T-helper 2 cell treated with Interferon-gamma antibody and Interleukin-4, amounts not matched to agents 5 μg/mL and 100 μg/mL, for 36 hours (primary cell): Measurements from ENCODE around the gene CCDC9.

Source experiments
- DNase-seq: peaks from one replicate; pipeline ENCODE4 v3.0.0; 2021; ENCODE audit warnings: low spot score
- H3K27ac Mint-ChIP-seq: one replicate; pipeline ENCODE4 v1.8.0; 2021; ENCODE audit warnings: mild to moderate bottlenecking, mixed read lengths
- H3K27me3 Mint-ChIP-seq: one replicate; pipeline ENCODE4 v1.8.0; 2021; ENCODE audit warnings: low read depth, mixed read lengths
- H3K36me3 Mint-ChIP-seq: one replicate; pipeline ENCODE4 v1.8.0; 2021; ENCODE audit warnings: low read depth, mixed read lengths
- H3K4me1 Mint-ChIP-seq: one replicate; pipeline ENCODE4 v1.8.0; 2021; ENCODE audit warnings: low read depth, mixed read lengths
- H3K4me3 Mint-ChIP-seq: one replicate; pipeline ENCODE4 v1.8.0; 2022; ENCODE audit warnings: mild to moderate bottlenecking, moderate library complexity, mixed read lengths
- H3K9me3 Mint-ChIP-seq: one replicate; pipeline ENCODE4 v1.8.0; 2021; ENCODE audit warnings: mixed read lengths

CCDC9 gene

GRCh38 chr19:47255879-47256692 lies at the start of gene CCDC9:
CCDC9 (plus strand) TSS chr19:47256525; CDS start chr19:47258401, 1,876 bp downstream.
- H3K4me1 Mint-ChIP-seq: peaks cover 30% of the 10 kb centered on the region
- peak; percentile 96 for DNase-seq
- no peaks in the 10 kb centered on the region for H3K9me3 Mint-ChIP-seq
- H3K27me3 Mint-ChIP-seq: no peaks in the 10 kb centered on the region
- peak within 1 kb of the TSS; percentile 90 for H3K4me3 Mint-ChIP-seq
- peak within 1 kb of the TSS; percentile 92 for H3K27ac Mint-ChIP-seq
- H3K36me3 Mint-ChIP-seq: peaks cover 31% of the 10 kb centered on the region

- Mint-ChIP-seq H3K9me3 (no peaks in the 10 kb centered on the region), H3K27ac (peak overlapping the region; percentile 15), H3K36me3 (peaks cover 48% of the 10 kb centered on the region), H3K4me1 (peaks cover 9% of the 10 kb centered on the region), H3K27me3 (no peaks in the 10 kb centered on the region), H3K4me3 (no peak overlapping the region)
- no peak for DNase-seq
These were observed 46.8 kb upstream of the CCDC9 start for GRCh38 chr19:47209319-47210179.

DNA sequence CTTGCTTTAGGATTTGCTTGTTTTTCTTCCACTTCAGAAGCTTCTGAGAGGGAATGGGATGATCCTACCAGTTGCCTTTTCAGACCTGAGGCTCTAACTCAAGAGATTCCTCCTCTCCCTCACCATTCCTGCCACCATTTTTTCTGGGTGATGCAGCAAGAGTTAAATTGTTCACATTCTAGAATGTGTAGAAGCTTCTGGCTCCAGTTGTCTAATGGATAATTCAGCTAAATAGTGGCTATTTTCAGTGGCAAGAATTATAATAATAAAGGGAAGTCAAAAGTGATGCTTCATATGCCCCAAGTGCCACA lies 46.2 kb upstream of the CCDC9 start:
- no peaks in the 10 kb centered on the region for H3K27me3 Mint-ChIP-seq
- H3K27ac Mint-ChIP-seq: no peak overlapping the region
- peaks cover 43% of the 10 kb centered on the region for H3K36me3 Mint-ChIP-seq
- peaks cover 9% of the 10 kb centered on the region for H3K4me1 Mint-ChIP-seq
- no peaks in the 10 kb centered on the region for H3K9me3 Mint-ChIP-seq
- DNase-seq: no peak
- H3K4me3 Mint-ChIP-seq: no peak overlapping the region

DNA sequence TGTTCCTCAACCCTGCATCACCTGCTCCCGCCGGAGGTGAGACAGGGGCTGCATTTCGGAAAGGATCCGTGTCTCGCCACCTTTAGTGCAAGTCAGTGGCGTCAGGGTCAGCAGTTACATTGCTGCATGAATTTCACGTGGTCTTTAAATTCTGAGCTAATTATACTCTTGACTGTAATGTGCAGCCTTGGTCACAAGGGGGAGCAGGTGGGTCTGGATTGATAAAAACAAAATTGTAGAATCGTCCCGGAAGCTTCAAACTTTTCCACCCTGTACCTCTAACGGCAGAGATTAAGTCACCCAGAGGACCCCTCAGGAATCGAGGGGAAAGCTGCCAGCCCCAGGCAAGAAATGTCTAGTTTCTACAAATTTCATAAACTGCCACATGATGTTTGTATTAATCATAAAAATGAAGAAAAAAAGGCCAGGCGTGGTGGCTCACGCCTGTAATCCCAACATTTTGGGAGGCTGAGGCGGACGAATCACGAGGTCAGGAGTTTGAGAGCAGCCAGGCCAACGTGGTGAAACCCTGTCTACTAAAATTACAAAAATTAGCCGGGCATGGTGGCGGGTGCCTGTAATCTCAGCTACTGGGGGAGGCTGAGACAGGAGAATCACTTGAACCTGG lies 45.5 kb upstream of the CCDC9 start:
- peaks cover 40% of the 10 kb centered on the region for H3K36me3 Mint-ChIP-seq
- peaks cover 9% of the 10 kb centered on the region for H3K4me1 Mint-ChIP-seq
- no peak overlapping the region for H3K4me3 Mint-ChIP-seq
- H3K27me3 Mint-ChIP-seq: no peaks in the 10 kb centered on the region
- DNase-seq: peak; percentile 64
- H3K27ac Mint-ChIP-seq: peak overlapping the region; percentile 81
- no peaks in the 10 kb centered on the region for H3K9me3 Mint-ChIP-seq

- no peak for DNase-seq
- Mint-ChIP-seq H3K4me1 (peaks cover 5% of the 10 kb centered on the region), H3K36me3 (peaks cover 6% of the 10 kb centered on the region), H3K27ac (no peak overlapping the region), H3K4me3 (no peak overlapping the region), H3K9me3 (no peaks in the 10 kb centered on the region), H3K27me3 (no peaks in the 10 kb centered on the region)
These were observed 40.7 kb upstream of the CCDC9 start for GRCh38 chr19:47215581-47215980.

DNA sequence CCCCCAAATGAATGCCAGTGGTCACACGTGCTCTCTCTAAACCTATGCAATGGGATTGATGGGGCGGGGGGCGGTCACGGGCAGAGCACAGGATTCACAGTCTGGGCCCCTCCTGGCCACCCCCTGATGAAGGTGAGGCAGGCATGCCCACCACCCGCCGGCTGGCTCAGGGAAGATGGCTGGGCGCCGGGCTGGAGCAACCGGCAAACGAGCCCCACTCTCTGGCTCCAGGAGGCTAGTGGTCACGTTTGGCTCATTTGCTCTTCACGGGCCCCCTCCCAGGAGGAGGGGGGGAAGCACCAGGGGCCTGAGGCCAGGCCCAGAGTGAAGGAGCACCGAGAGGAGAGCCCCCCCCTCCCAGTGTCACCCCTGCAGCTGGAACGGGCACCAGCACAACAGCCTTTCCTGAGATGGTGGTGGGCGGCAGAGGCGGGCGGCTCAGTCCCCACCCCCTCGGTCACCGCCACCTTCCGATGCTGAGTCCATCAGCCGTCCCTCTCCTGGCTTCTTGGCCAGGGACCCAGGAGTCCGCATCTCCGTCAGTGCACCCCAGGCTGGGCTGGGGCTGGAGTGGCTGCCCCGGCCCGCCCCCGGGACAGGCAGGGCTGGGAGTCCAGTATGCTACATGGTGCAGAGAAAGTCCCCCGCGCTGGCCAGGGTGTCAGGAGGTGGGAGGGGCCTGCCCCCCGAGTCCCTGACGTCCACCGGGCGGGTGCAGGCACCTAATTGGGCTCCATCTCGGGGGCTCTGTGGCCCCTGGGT lies 35.1 kb upstream of the CCDC9 start:
- no peaks in the 10 kb centered on the region for H3K9me3 Mint-ChIP-seq
- no peak overlapping the region for H3K4me3 Mint-ChIP-seq
- H3K4me1 Mint-ChIP-seq: peaks cover 6% of the 10 kb centered on the region
- H3K27me3 Mint-ChIP-seq: no peaks in the 10 kb centered on the region
- H3K36me3 Mint-ChIP-seq: peaks cover 18% of the 10 kb centered on the region
- no peak for DNase-seq
- no peak overlapping the region for H3K27ac Mint-ChIP-seq

DNA sequence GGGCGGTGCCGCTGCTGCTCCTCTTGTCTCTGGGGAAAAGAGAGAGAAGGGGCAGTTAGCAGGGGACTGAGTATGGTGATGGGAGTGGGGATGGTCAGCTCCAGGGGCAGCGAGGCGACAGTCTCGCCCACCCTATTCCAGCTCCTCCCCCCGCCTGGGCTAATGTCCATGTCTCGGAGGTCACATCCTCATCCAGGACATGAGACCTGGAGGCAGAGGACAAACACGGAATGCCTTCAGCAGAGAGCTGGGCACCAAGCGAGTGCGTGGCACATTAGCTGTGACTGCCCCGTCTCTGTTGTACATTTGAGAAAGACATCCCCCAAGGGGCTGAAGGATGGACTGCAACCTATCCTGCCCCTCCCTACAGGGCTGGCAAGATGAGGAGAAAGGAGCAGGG lies 34.4 kb upstream of the CCDC9 start:
- no peak for DNase-seq
- Mint-ChIP-seq H3K27me3 (no peaks in the 10 kb centered on the region), H3K9me3 (no peaks in the 10 kb centered on the region), H3K27ac (no peak overlapping the region), H3K4me1 (peaks cover 8% of the 10 kb centered on the region), H3K4me3 (no peak overlapping the region), H3K36me3 (peaks cover 18% of the 10 kb centered on the region)

DNA sequence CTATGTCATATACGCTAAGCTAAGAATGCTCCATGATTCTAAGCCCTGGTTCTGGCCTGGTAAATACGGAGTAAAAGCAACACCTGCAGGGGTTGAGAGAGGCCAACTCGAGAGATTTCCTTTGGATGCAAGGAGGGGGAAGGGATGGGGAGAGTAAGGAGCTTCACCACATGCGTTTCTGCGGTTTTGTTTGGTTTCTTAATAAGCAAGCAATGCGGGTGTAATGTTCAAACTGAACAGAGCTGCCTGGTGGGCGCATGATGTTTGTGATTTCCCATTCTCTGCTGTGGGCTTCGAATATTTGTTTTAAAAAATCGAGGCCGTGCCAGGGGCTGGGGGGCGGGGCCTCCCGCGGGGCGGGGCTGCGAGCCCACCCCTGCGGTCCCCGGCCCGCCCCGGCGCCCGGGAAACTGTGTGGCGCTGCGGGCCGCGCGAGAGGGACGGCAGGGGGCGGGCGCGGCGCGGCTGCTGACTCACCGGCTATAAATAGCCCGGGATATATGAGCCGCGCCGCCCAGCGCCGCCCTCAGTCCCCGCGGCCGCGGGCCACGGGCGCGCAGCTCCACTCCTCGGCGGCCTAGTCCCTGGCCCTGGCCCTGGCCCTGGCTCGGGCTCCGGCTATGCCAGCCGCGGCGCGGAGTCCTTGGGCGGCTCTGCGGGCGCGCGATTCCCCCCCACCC lies 30.4 kb upstream of the CCDC9 start:
- Mint-ChIP-seq H3K27me3 (no peaks in the 10 kb centered on the region), H3K36me3 (peaks cover 15% of the 10 kb centered on the region), H3K4me1 (peaks cover 12% of the 10 kb centered on the region), H3K4me3 (peak overlapping the region; percentile 25), H3K27ac (peak overlapping the region; percentile 60), H3K9me3 (no peaks in the 10 kb centered on the region)
- peak; percentile 88 for DNase-seq

GRCh38 chr19:47226426-47227351 lies 29.6 kb upstream of the CCDC9 start:
- DNase-seq: peak; percentile 79
- H3K4me3 Mint-ChIP-seq: peak overlapping the region; percentile 86
- peaks cover 13% of the 10 kb centered on the region for H3K36me3 Mint-ChIP-seq
- no peaks in the 10 kb centered on the region for H3K27me3 Mint-ChIP-seq
- no peaks in the 10 kb centered on the region for H3K9me3 Mint-ChIP-seq
- peak overlapping the region; percentile 87 for H3K27ac Mint-ChIP-seq
- peaks cover 17% of the 10 kb centered on the region for H3K4me1 Mint-ChIP-seq

DNA sequence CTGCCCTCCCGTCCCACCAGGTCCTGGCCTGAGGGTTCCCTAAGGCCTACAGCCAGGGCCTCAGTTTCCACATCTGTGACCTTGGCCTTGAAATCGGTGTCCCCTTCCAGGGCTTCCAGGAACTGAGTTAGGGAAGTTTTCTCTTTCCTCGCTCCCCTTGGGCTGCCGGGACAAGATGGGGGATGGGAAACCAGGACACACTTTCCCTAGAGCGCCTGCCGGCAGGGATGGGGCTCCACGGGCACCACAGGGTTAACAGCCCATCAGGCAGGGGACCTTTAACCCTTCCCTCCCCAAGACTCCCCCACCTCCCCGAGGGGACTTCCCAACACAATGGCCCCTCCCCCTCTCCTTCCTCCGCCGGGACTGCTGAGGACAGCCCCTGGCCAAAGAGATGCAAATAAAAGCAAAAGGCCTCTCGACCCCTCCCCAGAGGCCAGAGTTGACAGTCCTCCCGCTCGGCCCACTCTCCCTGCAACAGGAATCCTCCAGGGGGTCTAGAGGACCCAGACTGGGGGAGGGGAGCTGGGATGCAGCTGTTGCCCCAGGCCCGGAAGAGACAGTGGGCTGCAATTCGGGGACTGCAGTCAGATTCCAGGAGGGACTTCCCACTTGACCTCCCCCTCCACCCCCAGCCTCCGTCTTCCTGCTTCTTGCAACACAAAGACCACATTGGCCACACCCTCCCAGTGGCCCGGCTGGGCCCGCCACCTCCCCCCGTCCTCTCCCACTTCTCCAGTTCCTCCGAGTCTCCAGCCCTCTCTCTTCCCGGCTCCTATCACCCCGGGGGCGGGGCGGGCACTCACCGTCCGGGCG lies 28.8 kb upstream of the CCDC9 start:
- DNase-seq: peak; percentile 75
- Mint-ChIP-seq H3K36me3 (peaks cover 8% of the 10 kb centered on the region), H3K9me3 (no peaks in the 10 kb centered on the region), H3K4me1 (peaks cover 22% of the 10 kb centered on the region), H3K27me3 (no peaks in the 10 kb centered on the region), H3K4me3 (peak overlapping the region; percentile 86), H3K27ac (peak overlapping the region; percentile 87)

GRCh38 chr19:47228168-47228936 lies 28.0 kb upstream of the CCDC9 start:
- H3K27me3 Mint-ChIP-seq: no peaks in the 10 kb centered on the region
- DNase-seq: peak; percentile 67
- H3K36me3 Mint-ChIP-seq: peaks cover 8% of the 10 kb centered on the region
- no peak overlapping the region for H3K4me3 Mint-ChIP-seq
- H3K4me1 Mint-ChIP-seq: peaks cover 26% of the 10 kb centered on the region
- H3K27ac Mint-ChIP-seq: no peak overlapping the region
- H3K9me3 Mint-ChIP-seq: no peaks in the 10 kb centered on the region
